Loucy (cell line): ENCODE data around the gene BMP8B.
"Not testable (repeated sequence)": the region's sequence is repeated elsewhere in the genome, so short reads cannot be mapped to it uniquely, and the experiment has no call there.

Experiments
- H2AFZ ChIP-seq: fragments of 200-600 bp; sonication (generic); 2 replicates; pipeline ENCODE4 v1.6.0; 2016; ENCODE audit warnings: antibody characterized with exemption, mild to moderate bottlenecking, low read length, moderate library complexity
- H3F3A ChIP-seq: fragments of 200-600 bp; 2 replicates; pipeline ENCODE4 v1.6.0; 2016; ENCODE audit warnings: antibody characterized with exemption, low read depth, mild to moderate bottlenecking
- H3K27me3 ChIP-seq: fragments of 200-600 bp; sonication (generic); 2 replicates; pipeline ENCODE4 v1.6.1; 2014; ENCODE audit warnings: low read length, mild to moderate bottlenecking; ENCODE audit not compliant: insufficient read depth, poor library complexity, severe bottlenecking
- H3K36me3 ChIP-seq: fragments of 200-600 bp; sonication (generic); 2 replicates; pipeline ENCODE4 v1.6.1; 2016; ENCODE audit warnings: low read length; ENCODE audit not compliant: insufficient read depth
- H3K4me1 ChIP-seq: fragments of 200-600 bp; sonication (generic); 2 replicates; pipeline ENCODE4 v1.5.1; 2014; ENCODE audit warnings: low read length, mild to moderate bottlenecking; ENCODE audit not compliant: insufficient read depth, poor library complexity, severe bottlenecking
- H3K4me2 ChIP-seq: fragments of 200-600 bp; sonication (generic); 2 replicates; pipeline ENCODE4 v1.6.0; 2014; ENCODE audit warnings: antibody characterized with exemption, low read length, low read depth, mild to moderate bottlenecking; ENCODE audit not compliant: poor library complexity, severe bottlenecking
- H3K4me3 ChIP-seq: fragments of 200-600 bp; sonication (generic); 2 replicates; pipeline ENCODE4 v1.5.1; 2014; ENCODE audit warnings: low read length, mild to moderate bottlenecking, mixed read lengths; ENCODE audit not compliant: poor library complexity, severe bottlenecking
- H3K79me2 ChIP-seq: fragments of 200-600 bp; sonication (generic); 2 replicates; pipeline ENCODE4 v1.6.1; 2014; ENCODE audit warnings: low read length; ENCODE audit not compliant: insufficient read depth
- H3K9ac ChIP-seq: fragments of 200-600 bp; sonication (generic); 2 replicates; pipeline ENCODE4 v1.6.0; 2014; ENCODE audit warnings: mild to moderate bottlenecking, low read depth, low read length, moderate library complexity; ENCODE audit not compliant: poor library complexity, severe bottlenecking
- H3K9me2 ChIP-seq: fragments of 200-600 bp; sonication (generic); replicated peaks from 2 replicates; pipeline ENCODE4 v1.6.1; 2016; ENCODE audit warnings: low read depth, low read length, mixed read lengths
- H3K9me3 ChIP-seq: fragments of 200-600 bp; sonication (generic); 2 replicates; pipeline ENCODE4 v1.6.1; 2014; ENCODE audit warnings: mild to moderate bottlenecking, antibody characterized with exemption, low read length, low read depth; ENCODE audit not compliant: insufficient read depth
- H4K20me1 ChIP-seq: fragments of 200-600 bp; sonication (generic); 2 replicates; pipeline ENCODE4 v1.6.0; 2014; ENCODE audit warnings: antibody characterized with exemption, low read length, mild to moderate bottlenecking; ENCODE audit not compliant: insufficient read depth, poor library complexity, severe bottlenecking
- CTCF ChIP-seq: fragments of 200-600 bp; sonication (generic); conservative IDR thresholded peaks from 2 replicates; pipeline ENCODE4 v1.5.1; 2014; ENCODE audit warnings: mild to moderate bottlenecking, antibody characterized with exemption, low read length
- EZH2phosphoT487 ChIP-seq: fragments of 200-600 bp; IDR thresholded peaks from 2 replicates; pipeline ENCODE4 v1.6.1; 2018; ENCODE audit warnings: antibody characterized with exemption, mild to moderate bottlenecking, moderate library complexity, borderline replicate concordance

BMP8B gene

GRCh38 chr1:39832294-39832693, 43.6 kb upstream of the BMP8B start:
- H3K4me1 ChIP-seq: no peaks in the 10 kb centered on the region
- no peaks in the 10 kb centered on the region for H3K36me3 ChIP-seq
- no peak overlapping the region for H2AFZ ChIP-seq
- TF ChIP-seq CTCF (no peak), EZH2phosphoT487 (no peak)
- no peaks in the 10 kb centered on the region for H3F3A ChIP-seq
- H3K27me3 ChIP-seq: no peaks in the 10 kb centered on the region
- H3K4me3 ChIP-seq: no peak overlapping the region
- no peak overlapping the region for H3K4me2 ChIP-seq
- H4K20me1 ChIP-seq: no peaks in the 10 kb centered on the region
- no peaks in the 10 kb centered on the region for H3K79me2 ChIP-seq
- H3K9me3 ChIP-seq: no peaks in the 10 kb centered on the region
- no peaks in the 10 kb centered on the region for H3K9me2 ChIP-seq
- no peak overlapping the region for H3K9ac ChIP-seq

GRCh38 chr1:39829791-39830533, 41.3 kb upstream of the BMP8B start:
- H2AFZ ChIP-seq: no peak overlapping the region
- H3K4me2 ChIP-seq: no peak overlapping the region
- H3K9me2 ChIP-seq: no peaks in the 10 kb centered on the region
- H3K4me3 ChIP-seq: no peak overlapping the region
- no peaks in the 10 kb centered on the region for H3F3A ChIP-seq
- H3K79me2 ChIP-seq: no peaks in the 10 kb centered on the region
- no peaks in the 10 kb centered on the region for H3K36me3 ChIP-seq
- H3K9me3 ChIP-seq: no peaks in the 10 kb centered on the region
- TF ChIP-seq CTCF: no peak
- no peak for TF ChIP-seq EZH2phosphoT487
- H3K9ac ChIP-seq: no peak overlapping the region
- H3K4me1 ChIP-seq: peaks cover 6% of the 10 kb centered on the region
- no peaks in the 10 kb centered on the region for H4K20me1 ChIP-seq
- no peaks in the 10 kb centered on the region for H3K27me3 ChIP-seq

- no peak overlapping the region for H3K4me2 ChIP-seq
- peaks cover 6% of the 10 kb centered on the region for H3K4me1 ChIP-seq
- H3K27me3 ChIP-seq: no peaks in the 10 kb centered on the region
- no peaks in the 10 kb centered on the region for H3K79me2 ChIP-seq
- no peak overlapping the region for H2AFZ ChIP-seq
- no peak overlapping the region for H3K9ac ChIP-seq
- no peaks in the 10 kb centered on the region for H3K9me2 ChIP-seq
- no peak overlapping the region for H3K4me3 ChIP-seq
- TF ChIP-seq CTCF (no peak), EZH2phosphoT487 (no peak)
- H4K20me1 ChIP-seq: no peaks in the 10 kb centered on the region
- no peaks in the 10 kb centered on the region for H3K9me3 ChIP-seq
- H3F3A ChIP-seq: no peaks in the 10 kb centered on the region
- no peaks in the 10 kb centered on the region for H3K36me3 ChIP-seq
Measured at GRCh38 chr1:39828734-39829133, 40.1 kb upstream of the BMP8B start.

- not testable (repeated sequence) for H4K20me1 ChIP-seq, H3K27me3 ChIP-seq, H3K79me2 ChIP-seq, H3F3A ChIP-seq, H3K9me3 ChIP-seq, H3K4me3 ChIP-seq, H3K36me3 ChIP-seq, H3K4me2 ChIP-seq, H3K9ac ChIP-seq, H3K4me1 ChIP-seq, H3K9me2 ChIP-seq, H2AFZ ChIP-seq
Measured at GRCh38 chr1:39828255-39828654, 39.6 kb upstream of the BMP8B start.
